CD14-positive monocyte (primary cell): Measurements from ENCODE around the gene CHRNE. TPM values are rescaled to one million over a fixed set of nuclear protein-coding genes. Genes with fewer than 3 reads are reported as not detected.
A peak's percentile ranks its signal among the peaks of the same experiment; 100 is the strongest.

ENCODE experiments used
- DNase-seq, 3 donors: peaks; one replicate each; pipeline ENCODE4 v3.0.0-alpha.2; 2011 to 2022
- H2AFZ ChIP-seq: 2 replicates; pipeline ENCODE4 v1.6.0; 2012; ENCODE audit warnings: mild to moderate bottlenecking, low read depth, low read length, inconsistent platforms; ENCODE audit not compliant: insufficient read depth, poor library complexity, severe bottlenecking
- H3K27ac ChIP-seq, 2 donors: 1 replicate in 1 of 2; 2 replicates in 1 of 2; pipeline ENCODE4 v1.5.1; 2012 to 2013; ENCODE audit warnings: low read length in 2 of 2, control low read depth in 1 of 2, inconsistent platforms in 1 of 2, low read depth in 1 of 2, mild to moderate bottlenecking in 1 of 2
- H3K27me3 ChIP-seq, 2 donors: one replicate each; pipeline versions ENCODE4 v1.6.0 to v1.6.1; 2011 to 2013; ENCODE audit warnings: low read length in 2 of 2; ENCODE audit not compliant: control insufficient read depth in 2 of 2, insufficient read depth in 2 of 2
- H3K36me3 ChIP-seq, 2 donors: replicated peaks in 1 of 2; 1 replicate in 1 of 2; 2 replicates in 1 of 2; pipeline versions ENCODE4 v1.5.1 to v1.6.1; 2012 to 2013; ENCODE audit warnings: low read length in 2 of 2, control low read depth in 1 of 2, inconsistent platforms in 1 of 2, mild to moderate bottlenecking in 1 of 2; ENCODE audit not compliant: insufficient read depth in 2 of 2, control insufficient read depth in 1 of 2
- H3K4me1 ChIP-seq, 2 donors: 1 replicate in 1 of 2; 2 replicates in 1 of 2; pipeline versions ENCODE4 v1.5.1 to v1.6.1; 2012 to 2013; ENCODE audit warnings: low read length in 2 of 2, control low read depth in 1 of 2, inconsistent platforms in 1 of 2, mild to moderate bottlenecking in 1 of 2, moderate library complexity in 1 of 2; ENCODE audit not compliant: insufficient read depth in 2 of 2, control insufficient read depth in 1 of 2
- H3K4me2 ChIP-seq: replicated peaks from 2 replicates; pipeline ENCODE3; 2012; ENCODE audit warnings: low read length, moderate library complexity, mild to moderate bottlenecking; ENCODE audit not compliant: poor library complexity, severe bottlenecking; ENCODE audit errors: extremely low read depth
- H3K4me3 ChIP-seq, 3 experiments: fragments of 200-600 bp in 1 of 3; sonication (generic) in 1 of 3; replicated peaks in 1 of 3; 1 replicate in 2 of 3; 2 replicates in 1 of 3; pipeline ENCODE4 v1.5.1; 2011 to 2013; ENCODE audit warnings: low read length in 3 of 3, mild to moderate bottlenecking in 3 of 3, control low read depth in 2 of 3, low read depth in 2 of 3, inconsistent platforms in 1 of 3, moderate library complexity in 1 of 3
- H3K79me2 ChIP-seq: 2 replicates; pipeline ENCODE4 v1.6.0; 2012; ENCODE audit warnings: mild to moderate bottlenecking, control low read depth, inconsistent platforms, low read length, moderate library complexity; ENCODE audit not compliant: insufficient read depth
- H3K9ac ChIP-seq: 2 replicates; pipeline ENCODE4 v1.6.0; 2017; ENCODE audit warnings: low read length, mild to moderate bottlenecking; ENCODE audit not compliant: insufficient read depth, poor library complexity, severe bottlenecking
- H3K9me3 ChIP-seq, 2 donors: replicated peaks in 1 of 2; 1 replicate in 1 of 2; 2 replicates in 1 of 2; pipeline versions ENCODE4 v1.5.1 to v1.6.1; 2012 to 2013; ENCODE audit warnings: low read length in 2 of 2, control low read depth in 1 of 2; ENCODE audit not compliant: control insufficient read depth in 1 of 2, insufficient read depth in 1 of 2
- H4K20me1 ChIP-seq: 2 replicates; pipeline ENCODE4 v1.6.0; 2012; ENCODE audit warnings: mild to moderate bottlenecking, low read length, control low read depth, moderate library complexity; ENCODE audit not compliant: insufficient read depth
- H3K27ac Mint-ChIP-seq, 7 donors: one replicate each; pipeline ENCODE4 v1.8.0; 2020; ENCODE audit warnings: mild to moderate bottlenecking in 7 of 7, mixed read lengths in 7 of 7, moderate library complexity in 6 of 7, inconsistent platforms in 2 of 7
- H3K27me3 Mint-ChIP-seq, 3 donors: one replicate each; pipeline ENCODE4 v1.8.0; 2021 to 2022; ENCODE audit warnings: low read depth in 3 of 3, mild to moderate bottlenecking in 3 of 3, mixed read lengths in 3 of 3, moderate library complexity in 3 of 3, inconsistent platforms in 1 of 3
- H3K36me3 Mint-ChIP-seq, 2 donors: one replicate each; pipeline ENCODE4 v1.8.0; 2020; ENCODE audit warnings: mixed read lengths in 2 of 2, inconsistent platforms in 1 of 2, mild to moderate bottlenecking in 1 of 2
- H3K4me1 Mint-ChIP-seq: one replicate; pipeline ENCODE4 v1.8.0; 2020; ENCODE audit warnings: mild to moderate bottlenecking, mixed read lengths
- H3K4me3 Mint-ChIP-seq, 2 donors: one replicate each; pipeline ENCODE4 v1.8.0; 2020; ENCODE audit warnings: mild to moderate bottlenecking in 2 of 2, mixed read lengths in 2 of 2, moderate library complexity in 1 of 2
- H3K9me3 Mint-ChIP-seq, 7 donors: one replicate each; pipeline ENCODE4 v1.8.0; 2020 to 2022; ENCODE audit warnings: mixed read lengths in 7 of 7, mild to moderate bottlenecking in 6 of 7, moderate library complexity in 6 of 7, inconsistent platforms in 2 of 7
- CTCF ChIP-seq: fragments of 200-600 bp; IDR thresholded peaks from one replicate; pipeline ENCODE4 v1.8.0; 2022; ENCODE audit warnings: antibody characterized with exemption, mild to moderate bottlenecking
- WGBS: methylation state at CpG from one replicate; pipeline ENCODE4 v1.1.5; 2013; ENCODE audit warnings: missing lambda C conversion rate; ENCODE audit not compliant: insufficient coverage; 5-methylcytosine and 5-hydroxymethylcytosine counted together
- intact Hi-C, 2 donors: fragments of 100-400 bp; cut with micrococcal nuclease; formaldehyde crosslinking; loops; one replicate each; pipeline versions ENCODE4 v1.15.0 to v1.15.1; 2023
- polyA plus RNA-seq, 3 donors: library from polyadenylated mRNA; depleted of rRNA in 1 of 3; unstranded in 2 of 3; stranded (reverse) in 1 of 3; fragments of 300-500 nt in 2 of 3; fragments of >200 nt in 1 of 3; fragmentation: Illumina TruSeq in 2 of 3; gene quantifications; 1 replicate in 2 of 3; 2 replicates in 1 of 3; pipeline ENCODE4 v1.2.3, GENCODE V29; 2012 to 2021

The CHRNE gene
- polyA plus RNA-seq, 3 donors = 0.54 to 12.6 (median 2.1) TPM

DNA sequence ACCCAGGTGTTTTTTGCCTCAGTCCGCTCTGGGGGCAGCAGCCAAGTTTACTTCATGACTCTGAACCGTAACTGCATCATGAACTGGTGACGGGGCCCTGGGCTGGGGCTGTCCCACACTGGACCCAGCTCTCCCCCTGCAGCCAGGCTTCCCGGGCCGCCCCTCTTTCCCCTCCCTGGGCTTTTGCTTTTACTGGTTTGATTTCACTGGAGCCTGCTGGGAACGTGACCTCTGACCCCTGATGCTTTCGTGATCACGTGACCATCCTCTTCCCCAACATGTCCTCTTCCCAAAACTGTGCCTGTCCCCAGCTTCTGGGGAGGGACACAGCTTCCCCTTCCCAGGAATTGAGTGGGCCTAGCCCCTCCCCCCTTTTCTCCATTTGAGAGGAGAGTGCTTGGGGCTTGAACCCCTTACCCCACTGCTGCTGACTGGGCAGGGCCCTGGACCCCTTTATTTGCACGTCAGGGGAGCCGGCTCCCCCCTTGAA, 5.7 kb downstream of the CHRNE start:
- Histone ChIP-seq H3K9me3 (no peaks in the 10 kb centered on the region), H3K9ac (no peak overlapping the region), H3K4me2 (no peak overlapping the region), H3K79me2 (no peaks in the 10 kb centered on the region), H3K36me3 (peaks cover 53 to 55% of the 10 kb centered on the region in 2 donors), H3K4me1 (peaks cover 34 to 38% of the 10 kb centered on the region in 2 donors), H3K27ac (no peak overlapping the region), H4K20me1 (no peaks in the 10 kb centered on the region), H2AFZ (no peak overlapping the region), H3K27me3 (peaks cover 0 to 26% of the 10 kb centered on the region in 2 donors), H3K4me3 (no peak overlapping the region)
- peaks cover 30% of the 10 kb centered on the region for H3K4me1 Mint-ChIP-seq
- H3K36me3 Mint-ChIP-seq = peaks cover 59 to 60% of the 10 kb centered on the region in 2 donors
- TF ChIP-seq CTCF = no peak
- 92% methylated on average over 8 of the region's 10 CpGs for WGBS
- intact Hi-C loops = no loop called here
- H3K9me3 Mint-ChIP-seq = peaks cover 0 to 12% (median 4%) of the 10 kb centered on the region in 7 donors
- H3K27ac Mint-ChIP-seq = peak overlapping the region in 2 of 7 donors; percentile 30 to 73
- H3K4me3 Mint-ChIP-seq = no peak overlapping the region
- H3K27me3 Mint-ChIP-seq = peaks cover 31 to 42% (median 35%) of the 10 kb centered on the region in 3 donors
- DNase-seq = peak in 1 of 3 donors; percentile 15

DNA sequence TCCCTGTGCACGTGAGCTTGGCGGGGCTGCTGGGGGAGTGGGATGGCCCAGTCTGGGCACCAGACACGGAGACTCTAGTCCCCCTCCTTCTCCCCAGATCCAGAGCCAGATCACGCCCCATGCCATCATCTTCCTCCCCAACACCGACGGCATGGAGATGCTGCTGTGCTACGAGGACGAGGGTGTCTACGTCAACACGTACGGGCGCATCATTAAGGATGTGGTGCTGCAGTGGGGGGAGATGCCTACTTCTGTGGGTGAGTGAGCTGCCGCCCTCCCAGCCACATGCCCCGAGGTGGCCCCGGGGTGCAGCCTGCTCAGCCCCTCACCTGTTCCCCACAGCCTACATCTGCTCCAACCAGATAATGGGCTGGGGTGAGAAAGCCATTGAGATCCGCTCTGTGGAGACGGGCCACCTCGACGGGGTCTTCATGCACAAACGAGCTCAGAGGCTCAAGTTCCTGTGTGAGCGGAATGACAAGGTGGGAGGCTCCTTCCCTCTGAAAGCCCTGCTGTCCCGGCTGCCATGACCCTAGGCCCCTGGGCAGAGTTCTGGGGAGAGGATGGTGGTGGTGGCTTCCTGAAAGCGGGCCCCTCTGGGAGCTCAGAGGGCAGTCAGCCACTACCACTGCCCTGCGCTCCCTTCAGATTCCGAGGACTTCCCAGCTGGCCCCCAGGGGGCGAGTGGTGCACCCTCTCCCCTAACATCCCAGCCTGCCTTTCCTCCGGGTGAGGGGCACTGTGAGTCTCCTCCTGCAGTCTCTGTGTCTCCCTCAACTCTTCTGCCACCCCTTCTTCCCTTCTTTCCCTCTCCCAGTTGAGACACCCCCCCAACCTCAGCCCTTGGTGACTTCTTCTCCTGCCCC, 6.3 kb downstream of the CHRNE start:
- Histone ChIP-seq H3K4me3 (no peak overlapping the region), H4K20me1 (no peaks in the 10 kb centered on the region), H3K4me2 (no peak overlapping the region), H3K36me3 (peaks cover 60 to 62% of the 10 kb centered on the region in 2 donors), H3K79me2 (no peaks in the 10 kb centered on the region), H3K4me1 (peaks cover 28 to 32% of the 10 kb centered on the region in 2 donors), H3K9ac (no peak overlapping the region), H3K27ac (no peak overlapping the region), H3K9me3 (no peaks in the 10 kb centered on the region), H2AFZ (no peak overlapping the region), H3K27me3 (peaks cover 0 to 26% of the 10 kb centered on the region in 2 donors)
- WGBS = 96% methylated on average over 12 of the region's 27 CpGs
- DNase-seq = peak in 1 of 3 donors; percentile 9
- H3K4me1 Mint-ChIP-seq = peaks cover 25% of the 10 kb centered on the region
- intact Hi-C loops = no loop called here
- H3K36me3 Mint-ChIP-seq = peaks cover 63 to 65% of the 10 kb centered on the region in 2 donors
- H3K27me3 Mint-ChIP-seq = peaks cover 26 to 36% (median 29%) of the 10 kb centered on the region in 3 donors
- H3K9me3 Mint-ChIP-seq = peaks cover 0 to 12% (median 3%) of the 10 kb centered on the region in 7 donors
- peak overlapping the region in 5 of 7 donors; percentile 5 to 83 (median 42) for H3K27ac Mint-ChIP-seq
- no peak overlapping the region for H3K4me3 Mint-ChIP-seq
- no peak for TF ChIP-seq CTCF
